H1 (cell line): ENCODE measurements around the gene NDRG2. TPM values are rescaled to one million over a fixed set of nuclear protein-coding genes. Genes with fewer than 3 reads are reported as not detected.

Source experiments
- POLR2AphosphoS5 ChIP-seq: IDR thresholded peaks from 2 replicates; pipeline ENCODE4 v1.6.1; 2011; ENCODE audit warnings: low read depth, low read length
- POU5F1 ChIP-seq: IDR thresholded peaks from 2 replicates; pipeline ENCODE4 v1.6.1; 2011; ENCODE audit warnings: low read depth, mild to moderate bottlenecking, low read length, moderate library complexity
- RAD21 ChIP-seq, 2 experiments: IDR thresholded peaks in 1 of 2; conservative IDR thresholded peaks in 1 of 2; 2 replicates each; pipeline ENCODE4 v1.6.1; 2011; ENCODE audit warnings: low read depth in 2 of 2, low read length in 2 of 2, improper control_type of control experiment in 1 of 2, inconsistent platforms in 1 of 2, mild to moderate bottlenecking in 1 of 2, moderate library complexity in 1 of 2
- polyA plus RNA-seq, 7 experiments: library from polyadenylated mRNA; depleted of rRNA in 3 of 7; stranded (reverse) in 5 of 7; unstranded in 2 of 7; fragments of >200 nt in 5 of 7; fragments of 200-250 nt in 2 of 7; gene quantifications; 1 replicate in 5 of 7; 2 replicates in 1 of 7; 4 replicates in 1 of 7; pipeline versions ENCODE4 v1.2.1 to v1.2.3, GENCODE V29; 2011 to 2013; ENCODE audit warnings: missing spikeins in 2 of 7, mixed read lengths in 2 of 7
- total RNA-seq: library from RNA; stranded (reverse); fragmentation: NEBNext Ultra II Directional; extraction: Animal tissue kit (Norgen Biotek cat#: 25700); gene quantifications from 2 replicates; pipeline ENCODE4 v1.2.1, GENCODE V29; 2021

Gene NDRG2
- total and polyA plus RNA-seq, 2 of the 8 experiments (the other 6 are each of a cell fraction or from before 2014, with no cell fraction given) = 29.9 to 48.6 TPM

DNA sequence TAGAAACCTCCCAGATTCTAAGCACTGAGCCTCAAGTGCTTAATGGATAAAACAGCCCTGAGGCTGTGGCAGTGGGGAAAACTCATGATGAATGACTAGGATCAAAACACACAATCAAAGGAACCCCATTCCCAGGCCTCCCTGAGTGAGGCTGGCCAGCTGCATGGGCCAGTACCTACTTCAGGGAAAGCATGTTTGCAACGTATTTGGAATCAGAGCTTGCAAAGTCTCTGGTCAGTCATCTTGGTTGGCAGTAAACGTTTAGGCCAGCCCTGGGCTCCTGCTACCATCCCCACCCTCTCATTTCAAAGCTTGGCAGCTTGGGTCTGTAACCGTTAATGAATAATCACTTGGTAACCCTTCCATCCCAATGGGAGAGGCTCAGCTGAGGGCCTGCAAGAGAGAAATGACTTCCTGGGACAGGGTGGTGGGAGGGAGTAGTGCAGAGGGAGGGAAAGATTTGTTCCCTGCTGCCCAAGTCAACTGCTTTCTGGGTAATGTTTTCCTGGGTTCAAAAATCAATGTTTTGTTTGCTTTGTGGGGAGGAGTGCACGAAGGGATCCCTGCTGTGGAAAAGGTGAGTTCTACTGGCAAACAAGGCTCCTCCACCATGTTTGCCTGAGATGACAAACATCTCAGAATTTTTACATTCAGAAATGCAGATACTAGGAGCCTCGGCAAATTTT is 30.7 kb upstream of the NDRG2 start (continued):
- no peak for TF ChIP-seq RAD21 (IDR thresholded peaks at IDR 0.05 in 1 of 2, conservative IDR thresholded peaks at IDR 0.05 in 1 of 2; ENCODE audit: low read depth in 2 of 2, low read length in 2 of 2)
- TF ChIP-seq POU5F1 = no peak
- TF ChIP-seq POLR2AphosphoS5 = no peak
